MCF 10A (cell line): ENCODE results near the gene ACAN. TPM values are rescaled to one million over a fixed set of nuclear protein-coding genes. Genes with fewer than 3 reads are reported as not detected.

Source experiments
- BruUV-seq: library from RNA; stranded (reverse); fragments of 400-500 nt; replicated peaks from 2 replicates; lab custom pipeline; 2021; lab: Mats Ljungman, UMichigan
- CTCF ChIA-PET: fragments of 300-600 bp; sonication (Branson Sonifier 250); formaldehyde crosslinking; extraction: SDS; loops from one replicate; lab custom pipeline; 2021; ENCODE audit warnings: antibody characterized with exemption, inconsistent platforms; lab: Yijun Ruan, JAX
- POLR2A ChIA-PET: fragments of 300-600, 350-650 bp; sonication (Branson Sonifier 250); formaldehyde crosslinking; extraction: SDS; loops from one replicate; lab custom pipeline; 2020; ENCODE audit warnings: antibody characterized with exemption, inconsistent platforms; lab: Yijun Ruan, JAX
- DNase-seq: peaks from one replicate; pipeline ENCODE4 v3.0.0-alpha.2; 2018; ENCODE audit not compliant: unreplicated experiment
- H3K27ac Mint-ChIP-seq: one replicate; pipeline ENCODE4 v1.8.0; 2022; ENCODE audit warnings: mild to moderate bottlenecking, low read depth, mixed read lengths; ENCODE audit not compliant: unreplicated experiment
- H3K27me3 Mint-ChIP-seq: one replicate; pipeline ENCODE4 v1.8.0; 2022; ENCODE audit warnings: mixed read lengths; ENCODE audit not compliant: insufficient read depth, unreplicated experiment
- H3K36me3 Mint-ChIP-seq: one replicate; pipeline ENCODE4 v1.8.0; 2022; ENCODE audit warnings: mild to moderate bottlenecking, moderate library complexity, mixed read lengths; ENCODE audit not compliant: insufficient read depth, unreplicated experiment
- H3K4me1 Mint-ChIP-seq: one replicate; pipeline ENCODE4 v1.8.0; 2022; ENCODE audit warnings: mixed read lengths; ENCODE audit not compliant: insufficient read depth, unreplicated experiment
- H3K4me3 Mint-ChIP-seq: one replicate; pipeline ENCODE4 v1.8.0; 2022; ENCODE audit warnings: mild to moderate bottlenecking, moderate library complexity, mixed read lengths; ENCODE audit not compliant: unreplicated experiment
- H3K9me3 Mint-ChIP-seq: one replicate; pipeline ENCODE4 v1.8.0; 2022; ENCODE audit warnings: mixed read lengths; ENCODE audit not compliant: unreplicated experiment
- CTCF ChIP-seq: fragments of 200-600 bp; IDR thresholded peaks from one replicate; pipeline ENCODE4 v1.8.0; 2022; ENCODE audit warnings: antibody characterized with exemption, mild to moderate bottlenecking; ENCODE audit not compliant: unreplicated experiment
- intact Hi-C: fragments of 100-400 bp; cut with micrococcal nuclease; formaldehyde crosslinking; loops from 2 replicates; pipeline ENCODE4 v1.14.1; 2022
- total RNA-seq: library from RNA; stranded (reverse); gene quantifications from 2 replicates; pipeline ENCODE4 v1.2.3, GENCODE V29; 2022

Gene ACAN
- total RNA-seq, 1 experiment from 2014 or later, result not detected

DNA sequence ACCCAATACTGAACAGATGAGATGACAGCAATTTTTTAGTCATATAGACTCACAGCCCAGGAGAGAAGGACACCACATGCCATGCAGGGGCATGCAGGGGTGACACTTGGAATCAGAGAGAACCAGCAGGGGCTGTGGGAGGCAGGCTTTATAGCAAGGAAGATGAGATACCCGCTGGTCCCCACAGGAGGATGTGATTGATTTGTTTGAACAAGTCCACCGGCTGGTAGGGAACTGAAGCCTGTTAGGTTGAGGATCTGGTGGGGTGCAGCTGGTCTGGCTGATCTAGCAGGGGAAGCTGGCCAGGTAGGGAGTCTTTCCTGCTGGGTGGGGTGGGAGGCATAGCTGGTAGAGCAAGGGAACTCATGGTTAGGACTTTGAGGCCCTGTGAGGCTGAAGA lies 18.0 kb upstream of the ACAN start:
- POLR2A ChIA-PET, result no interaction called here
- CTCF ChIA-PET, result no interaction called here
- intact Hi-C loops, result no loop called here
- H3K36me3 Mint-ChIP-seq, result no peaks in the 10 kb centered on the region
- H3K9me3 Mint-ChIP-seq, result no peaks in the 10 kb centered on the region
- no TSS peak for BruUV-seq
- no peak for DNase-seq
- TF ChIP-seq CTCF, result no peak
- no peak overlapping the region for H3K27ac Mint-ChIP-seq
- H3K27me3 Mint-ChIP-seq, result no peaks in the 10 kb centered on the region
- H3K4me3 Mint-ChIP-seq, result no peak overlapping the region
- no peaks in the 10 kb centered on the region for H3K4me1 Mint-ChIP-seq

- no peak overlapping the region for H3K27ac Mint-ChIP-seq
- no TSS peak for BruUV-seq
- peaks cover 22% of the 10 kb centered on the region for H3K4me1 Mint-ChIP-seq
- no peak for DNase-seq
- ChIA-PET CTCF (no interaction called here), POLR2A (interaction anchor here (1.7 kb wide), 1 partner anchor 12 kb away, joined by 6 read pairs; no protein-coding TSS in a partner anchor)
- TF ChIP-seq CTCF, result no peak
- H3K4me3 Mint-ChIP-seq, result no peak overlapping the region
- H3K36me3 Mint-ChIP-seq, result no peaks in the 10 kb centered on the region
- intact Hi-C loops, result no loop called here
- H3K9me3 Mint-ChIP-seq, result peaks cover 6% of the 10 kb centered on the region
- H3K27me3 Mint-ChIP-seq, result no peaks in the 10 kb centered on the region
Measured at GRCh38 chr15:88788036-88788435, 15.2 kb upstream of the ACAN start.

DNA sequence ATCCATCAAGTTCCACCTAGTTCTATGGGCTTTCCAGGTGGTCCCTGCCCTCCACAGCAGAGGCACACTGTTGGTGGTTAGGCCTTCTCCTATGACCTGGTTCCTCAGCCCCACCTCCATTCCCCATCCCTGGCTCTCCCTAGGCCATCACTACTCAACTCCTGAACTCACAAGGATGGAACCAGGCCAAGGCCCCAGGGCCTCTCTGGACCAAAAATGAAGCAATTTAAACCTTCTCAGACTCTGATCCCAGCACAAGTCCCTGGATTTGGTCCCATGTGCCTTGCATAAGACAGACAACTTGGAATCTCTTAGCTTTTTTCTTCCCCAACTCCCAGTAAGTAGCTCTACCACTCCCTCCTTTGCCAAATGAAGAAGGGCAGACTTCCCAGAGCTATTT lies 14.4 kb upstream of the ACAN start:
- peak; percentile 80 for DNase-seq
- TF ChIP-seq CTCF, result no peak
- POLR2A ChIA-PET, result interaction anchor here (1.7 kb wide), 1 partner anchor 11 kb away, joined by 6 read pairs; no protein-coding TSS in a partner anchor
- peak overlapping the region; percentile 69 for H3K27ac Mint-ChIP-seq
- intact Hi-C loops, result no loop called here
- peaks cover 6% of the 10 kb centered on the region for H3K9me3 Mint-ChIP-seq
- H3K4me1 Mint-ChIP-seq, result peaks cover 25% of the 10 kb centered on the region
- CTCF ChIA-PET, result interaction anchor here (1.3 kb wide), 1 partner anchor 89 kb away, joined by 3 read pairs; no protein-coding TSS in a partner anchor
- BruUV-seq, result no TSS peak
- H3K36me3 Mint-ChIP-seq, result no peaks in the 10 kb centered on the region
- no peaks in the 10 kb centered on the region for H3K27me3 Mint-ChIP-seq
- H3K4me3 Mint-ChIP-seq, result no peak overlapping the region

DNA sequence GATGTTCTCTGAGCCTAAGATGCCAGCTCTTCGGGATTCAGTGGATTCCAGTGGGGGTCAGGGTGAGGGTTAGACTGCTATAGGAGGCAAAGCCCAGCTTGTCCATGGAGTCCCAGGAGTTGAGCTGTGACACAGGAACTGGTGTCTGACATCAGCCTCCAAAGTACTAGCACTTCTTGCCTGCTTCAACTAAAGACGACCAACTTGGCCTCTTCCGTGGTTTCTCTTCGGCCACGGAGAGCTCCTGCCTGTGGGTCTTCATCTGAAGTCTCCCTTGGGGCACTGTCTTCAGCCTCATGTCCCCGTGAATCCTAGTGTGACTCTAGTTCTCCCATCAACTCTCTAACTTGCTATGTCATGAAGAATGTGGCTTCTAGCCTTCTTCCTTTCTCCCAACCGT lies 12.8 kb upstream of the ACAN start:
- TF ChIP-seq CTCF, result no peak
- Mint-ChIP-seq H3K36me3 (no peaks in the 10 kb centered on the region), H3K27me3 (no peaks in the 10 kb centered on the region), H3K9me3 (peaks cover 6% of the 10 kb centered on the region), H3K4me3 (no peak overlapping the region), H3K27ac (no peak overlapping the region), H3K4me1 (peaks cover 25% of the 10 kb centered on the region)
- POLR2A ChIA-PET, result no interaction called here
- no peak for DNase-seq
- CTCF ChIA-PET, result interaction anchor here (1.3 kb wide), 1 partner anchor 131 kb away, joined by 5 read pairs; no protein-coding TSS in a partner anchor
- BruUV-seq, result no TSS peak
- intact Hi-C loops, result no loop called here
